Hepatocyte (in vitro differentiated cells): ENCODE data around the gene IL31RA. TPM values are rescaled to one million over a fixed set of nuclear protein-coding genes. Genes with fewer than 3 reads are reported as not detected.

Experiments
- DNase-seq: peaks from one replicate; pipeline ENCODE4 v3.0.0-alpha.2; 2016; ENCODE audit warnings: low spot score
- H2AFZ ChIP-seq: fragments of 200-600 bp; sonication (generic); 2 replicates; pipeline ENCODE4 v1.6.0; 2016; ENCODE audit warnings: antibody characterized with exemption, mild to moderate bottlenecking
- H3K27ac ChIP-seq: fragments of 200-600 bp; sonication (generic); 2 replicates; pipeline ENCODE4 v1.5.1; 2016; ENCODE audit warnings: mild to moderate bottlenecking
- H3K27me3 ChIP-seq: fragments of 200-600 bp; sonication (generic); 2 replicates; pipeline ENCODE4 v1.6.1; 2016
- H3K36me3 ChIP-seq: fragments of 200-600 bp; sonication (generic); replicated peaks from 2 replicates; pipeline ENCODE4 v1.5.1; 2016; ENCODE audit warnings: low read depth; ENCODE audit not compliant: insufficient read depth
- H3K4me1 ChIP-seq: fragments of 200-600 bp; sonication (generic); 2 replicates; pipeline ENCODE4 v1.5.1; 2016; ENCODE audit warnings: mild to moderate bottlenecking, moderate library complexity; ENCODE audit not compliant: insufficient read depth
- H3K4me2 ChIP-seq: fragments of 200-600 bp; sonication (generic); 2 replicates; pipeline ENCODE4 v1.6.0; 2016
- H3K4me3 ChIP-seq: fragments of 200-600 bp; sonication (generic); 2 replicates; pipeline ENCODE4 v1.5.1; 2016; ENCODE audit warnings: mild to moderate bottlenecking
- H3K79me2 ChIP-seq: fragments of 200-600 bp; sonication (generic); 2 replicates; pipeline ENCODE4 v1.6.0; 2017; ENCODE audit warnings: mild to moderate bottlenecking
- H3K9me2 ChIP-seq: fragments of 200-600 bp; sonication (generic); replicated peaks from 2 replicates; pipeline ENCODE4 v1.6.0; 2017; ENCODE audit warnings: mild to moderate bottlenecking; ENCODE audit not compliant: insufficient read depth
- H3K9me3 ChIP-seq: fragments of 200-600 bp; sonication (generic); 2 replicates; pipeline ENCODE4 v1.5.1; 2016; ENCODE audit warnings: low read depth, mild to moderate bottlenecking
- H4K20me1 ChIP-seq: fragments of 200-600 bp; sonication (generic); 2 replicates; pipeline ENCODE4 v1.6.0; 2016; ENCODE audit warnings: mild to moderate bottlenecking; ENCODE audit not compliant: insufficient read depth, poor library complexity, severe bottlenecking
- CTCF ChIP-seq: fragments of 200-600 bp; sonication (generic); IDR thresholded peaks from 2 replicates; pipeline ENCODE4 v1.5.1; 2016; ENCODE audit warnings: antibody characterized with exemption, mild to moderate bottlenecking; ENCODE audit not compliant: poor library complexity
- EZH2 ChIP-seq: fragments of 200-600 bp; sonication (generic); IDR thresholded peaks from 2 replicates; pipeline ENCODE4 v1.6.1; 2016; ENCODE audit warnings: antibody characterized with exemption, mild to moderate bottlenecking, borderline replicate concordance
- EZH2phosphoT487 ChIP-seq: fragments of 200-600 bp; sonication (generic); IDR thresholded peaks from one replicate; pipeline ENCODE4 v1.6.1; 2018; ENCODE audit warnings: antibody characterized with exemption, mild to moderate bottlenecking, low read depth, moderate library complexity; ENCODE audit not compliant: unreplicated experiment, severe bottlenecking
- WGBS: methylation state at CpG from one replicate; pipeline ENCODE4 v1.1.6; 2016; ENCODE audit warnings: low lambda C conversion rate; ENCODE audit errors: missing lambda C conversion rate; 5-methylcytosine and 5-hydroxymethylcytosine counted together
- polyA plus RNA-seq: library from polyadenylated mRNA; unstranded; fragments of >200 nt; fragmentation: Nextera tagmentation; extraction: Ambion mirVana; gene quantifications from 2 replicates; pipeline ENCODE4 v1.2.1, GENCODE V29; 2016
- total RNA-seq: library from RNA; depleted of rRNA; stranded (reverse); fragments of >200 nt; gene quantifications from 2 replicates; pipeline ENCODE4 v1.2.3, GENCODE V29; 2014

The IL31RA gene
- total and polyA plus RNA-seq, 2 experiments from 2014 or later, result 0.53 to 0.93 TPM

DNA sequence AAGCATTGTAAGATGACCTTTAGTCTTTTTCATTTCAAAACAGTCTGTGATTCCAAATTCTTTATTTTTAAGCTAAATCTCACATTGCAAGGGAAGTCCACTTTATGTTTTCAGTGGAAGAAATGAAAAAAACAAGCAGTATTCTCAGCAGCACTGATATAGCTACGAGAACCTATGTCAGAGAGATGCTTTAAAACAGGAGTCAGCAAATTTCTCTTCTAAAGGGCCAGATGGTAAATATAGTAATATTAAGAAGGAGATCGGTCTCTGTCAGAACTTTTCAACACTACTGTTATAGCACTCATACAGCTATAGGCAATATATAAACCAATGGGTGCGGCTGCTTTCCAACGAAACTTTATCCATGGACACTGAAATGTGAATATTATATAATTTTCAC is 18.7 kb downstream of the IL31RA start:
- Histone ChIP-seq H3K27me3 (no peaks in the 10 kb centered on the region), H3K36me3 (no peaks in the 10 kb centered on the region), H2AFZ (no peak overlapping the region), H3K4me3 (no peak overlapping the region), H3K79me2 (no peaks in the 10 kb centered on the region), H4K20me1 (no peaks in the 10 kb centered on the region), H3K9me2 (no peaks in the 10 kb centered on the region), H3K4me2 (no peak overlapping the region), H3K4me1 (no peaks in the 10 kb centered on the region), H3K27ac (no peak overlapping the region), H3K9me3 (no peaks in the 10 kb centered on the region)
- DNase-seq, result no peak
- 95% methylated on average over 4 of the region's 4 CpGs for WGBS
- TF ChIP-seq CTCF (no peak), EZH2 (no peak), EZH2phosphoT487 (no peak)

- no peaks in the 10 kb centered on the region for H3K4me1 ChIP-seq
- H4K20me1 ChIP-seq, result no peaks in the 10 kb centered on the region
- H3K9me2 ChIP-seq, result no peaks in the 10 kb centered on the region
- TF ChIP-seq CTCF (no peak), EZH2phosphoT487 (no peak), EZH2 (no peak)
- H3K27me3 ChIP-seq, result no peaks in the 10 kb centered on the region
- H3K9me3 ChIP-seq, result no peaks in the 10 kb centered on the region
- H3K36me3 ChIP-seq, result no peaks in the 10 kb centered on the region
- H3K4me2 ChIP-seq, result no peak overlapping the region
- no peak overlapping the region for H3K4me3 ChIP-seq
- H3K79me2 ChIP-seq, result no peaks in the 10 kb centered on the region
- no peak for DNase-seq
- no peak overlapping the region for H2AFZ ChIP-seq
- no peak overlapping the region for H3K27ac ChIP-seq
These were observed 22.1 kb downstream of the IL31RA start for GRCh38 chr5:55873234-55873633.

DNA sequence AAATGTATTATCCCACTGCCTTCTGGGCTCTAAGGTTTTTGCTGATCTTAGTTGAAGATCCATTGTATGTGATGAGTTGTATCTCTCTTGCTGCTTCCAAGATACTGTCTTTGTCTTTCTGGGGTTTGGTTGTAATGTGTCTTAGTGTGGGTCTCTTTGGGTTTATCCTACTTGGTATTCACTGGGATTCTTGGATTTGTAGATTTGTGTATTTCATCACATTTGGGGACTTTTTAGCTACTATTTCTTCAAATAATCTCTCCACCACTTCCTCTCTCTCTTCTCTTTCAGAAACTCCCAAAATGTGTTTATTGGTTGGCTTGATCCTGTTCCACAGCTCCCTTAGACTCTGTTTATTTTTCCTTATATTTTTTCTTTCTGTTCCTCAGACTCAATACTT is 26.5 kb downstream of the IL31RA start:
- Histone ChIP-seq H3K36me3 (no peaks in the 10 kb centered on the region), H4K20me1 (no peaks in the 10 kb centered on the region), H2AFZ (no peak overlapping the region), H3K79me2 (no peaks in the 10 kb centered on the region), H3K9me2 (no peaks in the 10 kb centered on the region), H3K4me2 (no peak overlapping the region), H3K27ac (no peak overlapping the region), H3K9me3 (no peaks in the 10 kb centered on the region), H3K4me3 (no peak overlapping the region), H3K27me3 (no peaks in the 10 kb centered on the region), H3K4me1 (no peaks in the 10 kb centered on the region)
- no peak for DNase-seq
- no peak for TF ChIP-seq EZH2
- TF ChIP-seq EZH2phosphoT487, result no peak
- no peak for TF ChIP-seq CTCF

- DNase-seq, result no peak
- no peak overlapping the region for H3K4me3 ChIP-seq
- H3K27ac ChIP-seq, result no peak overlapping the region
- H2AFZ ChIP-seq, result no peak overlapping the region
- no peaks in the 10 kb centered on the region for H3K4me1 ChIP-seq
- H3K36me3 ChIP-seq, result no peaks in the 10 kb centered on the region
- no peaks in the 10 kb centered on the region for H3K9me3 ChIP-seq
- no peaks in the 10 kb centered on the region for H3K79me2 ChIP-seq
- no peaks in the 10 kb centered on the region for H3K9me2 ChIP-seq
- no peaks in the 10 kb centered on the region for H3K27me3 ChIP-seq
- no peak overlapping the region for H3K4me2 ChIP-seq
- no peak for TF ChIP-seq EZH2
- no peak for TF ChIP-seq EZH2phosphoT487
- TF ChIP-seq CTCF, result no peak
- no peaks in the 10 kb centered on the region for H4K20me1 ChIP-seq
These were observed 29.3 kb downstream of the IL31RA start for GRCh38 chr5:55880453-55880852.
